Smooth muscle cell of bladder (primary cell): ENCODE data around the gene FPR1. TPM values are rescaled to one million over a fixed set of nuclear protein-coding genes. Genes with fewer than 3 reads are reported as not detected.

ENCODE experiments used
- total RNA-seq: library from RNA; depleted of rRNA; stranded (reverse); fragments of >200 nt; gene quantifications from 2 replicates; pipeline ENCODE4 v1.2.3, GENCODE V29; 2014

The FPR1 gene, protein sequence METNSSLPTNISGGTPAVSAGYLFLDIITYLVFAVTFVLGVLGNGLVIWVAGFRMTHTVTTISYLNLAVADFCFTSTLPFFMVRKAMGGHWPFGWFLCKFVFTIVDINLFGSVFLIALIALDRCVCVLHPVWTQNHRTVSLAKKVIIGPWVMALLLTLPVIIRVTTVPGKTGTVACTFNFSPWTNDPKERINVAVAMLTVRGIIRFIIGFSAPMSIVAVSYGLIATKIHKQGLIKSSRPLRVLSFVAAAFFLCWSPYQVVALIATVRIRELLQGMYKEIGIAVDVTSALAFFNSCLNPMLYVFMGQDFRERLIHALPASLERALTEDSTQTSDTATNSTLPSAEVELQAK
- 0.09 and 0.14 TPM in 2 replicates for total RNA-seq

DNA sequence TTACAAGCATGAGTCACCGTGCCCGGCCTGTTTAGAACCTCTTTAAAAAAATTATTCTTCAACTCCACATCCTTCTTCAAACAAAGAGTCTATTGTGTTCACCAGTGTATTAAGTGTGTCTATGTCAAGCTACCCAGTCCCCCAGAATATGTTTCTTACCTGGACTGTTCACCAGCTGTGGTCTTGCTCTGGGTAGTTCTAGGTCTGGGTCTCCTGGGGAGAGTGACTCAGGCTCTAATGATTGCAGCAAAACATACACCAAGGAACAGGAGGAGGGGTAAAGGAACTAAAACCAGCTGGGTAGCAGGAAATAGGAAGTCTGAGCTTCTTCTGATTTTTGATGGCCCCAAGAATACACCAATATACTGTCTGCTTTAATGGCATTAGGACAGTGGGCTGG is at the start of gene FPR1:
FPR1 (minus strand) TSS at position 224 of the 400 bp plus-strand sequence. CDS start 4,884 bp downstream, outside the sequence.

DNA sequence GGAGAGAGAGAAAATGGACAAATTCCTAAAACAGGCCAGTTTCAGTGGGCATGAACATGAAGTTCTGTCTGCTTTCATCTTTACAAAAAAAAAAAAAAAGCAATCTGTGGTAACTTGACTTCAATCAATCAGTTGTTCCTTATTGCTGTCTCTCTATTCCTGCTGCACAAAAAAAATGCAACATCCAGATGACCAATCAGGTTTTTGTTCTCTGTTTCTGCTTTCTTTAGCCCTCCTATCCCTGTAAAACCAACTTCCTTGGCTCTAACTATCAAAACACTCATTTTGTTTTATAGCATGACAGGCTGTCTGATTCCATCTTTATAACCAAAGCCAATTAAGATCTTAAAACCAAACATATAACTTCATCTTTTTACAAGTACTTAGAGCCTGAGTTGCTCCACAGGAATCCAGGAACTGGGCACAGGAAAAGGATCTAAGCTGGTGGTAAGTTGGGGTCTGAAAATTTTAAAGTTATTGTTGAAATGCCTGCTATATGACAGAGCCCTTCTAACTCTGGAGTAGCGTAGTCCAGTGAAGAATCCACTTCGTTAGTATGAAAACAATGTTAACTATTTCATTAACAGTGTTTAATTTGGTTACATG is 43.3 kb upstream of the FPR1 start, which contains the start of gene FPR3:
FPR3 (plus strand) TSS at position 273 of the 606 bp plus-strand sequence. CDS start 28,592 bp downstream, outside the sequence.

DNA sequence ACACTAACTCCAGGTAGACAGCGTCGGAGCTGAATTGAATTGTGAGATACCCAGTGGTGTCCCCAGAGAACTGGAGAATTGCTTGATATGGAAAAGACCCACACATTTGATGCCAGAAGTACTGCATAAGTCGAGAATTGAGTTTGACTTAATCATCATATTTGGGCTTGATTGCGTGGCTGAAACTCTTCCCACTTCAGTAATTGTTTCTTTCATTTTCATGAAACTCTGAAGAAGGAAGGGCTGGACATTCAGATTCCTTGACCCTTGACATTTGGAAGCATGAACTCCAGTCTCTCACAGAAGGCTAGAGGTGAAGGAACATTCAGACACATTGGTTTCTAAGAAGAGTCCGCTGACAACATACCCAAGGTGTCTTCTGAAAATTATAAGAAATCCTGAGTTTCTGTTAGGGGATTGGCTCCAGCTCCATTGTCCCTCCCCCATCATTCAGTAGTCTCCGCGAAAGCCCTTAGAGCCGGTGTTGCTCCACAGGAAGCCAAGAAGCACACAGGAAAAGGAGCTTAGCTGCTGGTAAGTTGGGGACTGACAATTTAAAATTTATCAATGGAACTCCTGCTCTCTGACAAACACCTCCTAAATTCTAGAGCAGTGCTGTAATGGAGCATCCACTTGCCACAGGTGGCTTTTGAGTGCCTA is 9.1 kb upstream of the FPR1 start, which contains the start of gene FPR2:
FPR2 (plus strand) TSS at position 484 of the 660 bp plus-strand sequence. CDS start 7,479 bp downstream, outside the sequence.

Other genes starting within 250 kb of the FPR1 start
- gene SIGLEC6, start 220.2 kb downstream of the FPR1 start, total RNA-seq = not detected in 2 replicates
- gene ZNF175, start 180.6 kb downstream of the FPR1 start, total RNA-seq = 2.7 and 4.4 TPM in 2 replicates
- not detected in 2 replicates for gene SIGLEC5, start 121.5 kb downstream of the FPR1 start, total RNA-seq
- gene SIGLEC14, start 105.1 kb downstream of the FPR1 start, total RNA-seq = not detected in 2 replicates
- gene SPACA6, start 58.5 kb downstream of the FPR1 start, total RNA-seq = 4.7 and 6.5 TPM in 2 replicates
- gene HAS1, start 27.9 kb downstream of the FPR1 start, total RNA-seq = 0.43 and 1.1 TPM in 2 replicates
- gene FPR2, start 9.3 kb upstream of the FPR1 start, total RNA-seq = not detected in 2 replicates
- under 0.01 TPM in 2 replicates for gene FPR3, start 43.3 kb upstream of the FPR1 start, total RNA-seq
- 5.3 and 10.3 TPM in 2 replicates for gene ZNF577, start 136.1 kb upstream of the FPR1 start, total RNA-seq
- 4.4 and 5.3 TPM in 2 replicates for gene ZNF649, start 153.1 kb upstream of the FPR1 start, total RNA-seq
- 6.9 and 7.0 TPM in 2 replicates for gene ZNF613, start 175.6 kb upstream of the FPR1 start, total RNA-seq
- gene ZNF350, start 235.0 kb upstream of the FPR1 start, total RNA-seq = 10.2 and 11.8 TPM in 2 replicates